Astrocyte of the cerebellum (primary cell): ENCODE measurements around the gene RASAL2.

ENCODE experiments used
- DNase-seq: peaks from one replicate; pipeline ENCODE4 v3.0.0-alpha.2; 2011; ENCODE audit warnings: low read depth
- H3K4me3 ChIP-seq: 2 replicates; pipeline ENCODE4 v1.5.1; 2011; ENCODE audit warnings: mild to moderate bottlenecking, low read depth, low read length, moderate library complexity
- CTCF ChIP-seq: IDR thresholded peaks from 2 replicates; pipeline ENCODE4 v1.5.1; 2012; ENCODE audit warnings: low read length, low read depth, moderate library complexity, mild to moderate bottlenecking; ENCODE audit errors: missing control alignments
- in situ Hi-C: cut with HindIII; loops from 2 replicates; pipeline ENCODE4 v1.10.0; 2017; ENCODE audit warnings: low sequenced_read_pairs

The RASAL2 gene

GRCh38 chr1:178371933-178372388 lies 278.1 kb downstream of the RASAL2 start:
- peak overlapping the region; percentile 35 for H3K4me3 ChIP-seq
- in situ Hi-C loops, result no loop called here
- no peak for DNase-seq
- no peak for TF ChIP-seq CTCF

- no peak overlapping the region for H3K4me3 ChIP-seq
- in situ Hi-C loops, result no loop called here
- no peak for DNase-seq
- TF ChIP-seq CTCF, result no peak
Measured at GRCh38 chr1:178374016-178374415, 280.1 kb downstream of the RASAL2 start.

GRCh38 chr1:178376008-178376407 lies 282.1 kb downstream of the RASAL2 start:
- in situ Hi-C loops, result no loop called here
- no peak overlapping the region for H3K4me3 ChIP-seq
- no peak for TF ChIP-seq CTCF
- DNase-seq, result no peak

GRCh38 chr1:178379807-178380206 lies 285.9 kb downstream of the RASAL2 start:
- TF ChIP-seq CTCF, result peak; percentile 27
- in situ Hi-C loops, result no loop called here
- no peak for DNase-seq
- H3K4me3 ChIP-seq, result no peak overlapping the region

- in situ Hi-C loops, result no loop called here
- H3K4me3 ChIP-seq, result no peak overlapping the region
- DNase-seq, result no peak
- TF ChIP-seq CTCF, result no peak
Measured at GRCh38 chr1:178382372-178382771, 288.5 kb downstream of the RASAL2 start.

GRCh38 chr1:178385662-178386061 lies 291.8 kb downstream of the RASAL2 start:
- H3K4me3 ChIP-seq, result no peak overlapping the region
- in situ Hi-C loops, result no loop called here
- DNase-seq, result no peak
- TF ChIP-seq CTCF, result no peak
